Neutrophil (primary cell): ENCODE results near the gene DACT2.

Source experiments
- H3K27ac ChIP-seq: fragments of 200-600 bp; sonication (generic); 2 replicates; pipeline ENCODE4 v1.5.1; 2016; ENCODE audit warnings: mild to moderate bottlenecking, moderate library complexity
- H3K27me3 ChIP-seq: fragments of 200-600 bp; sonication (generic); 2 replicates; pipeline ENCODE4 v1.6.0; 2016; ENCODE audit warnings: mild to moderate bottlenecking
- H3K36me3 ChIP-seq: fragments of 200-600 bp; sonication (generic); 2 replicates; pipeline ENCODE4 v1.5.1; 2017
- H3K4me1 ChIP-seq, 2 experiments: fragments of 200-600 bp in 1 of 2; sonication (generic) in 1 of 2; 1 replicate in 1 of 2; 2 replicates in 1 of 2; pipeline versions ENCODE4 v1.5.1 to v1.6.1; 2013 to 2016; ENCODE audit warnings: low read depth in 1 of 2, low read length in 1 of 2, mild to moderate bottlenecking in 1 of 2, moderate library complexity in 1 of 2; ENCODE audit not compliant: control insufficient read depth in 1 of 2, insufficient read depth in 1 of 2
- H3K4me3 ChIP-seq, 2 experiments: fragments of 200-600 bp in 1 of 2; sonication (generic) in 1 of 2; 1 replicate in 1 of 2; 2 replicates in 1 of 2; pipeline ENCODE4 v1.5.1; 2013 to 2016; ENCODE audit warnings: low read depth in 1 of 2, low read length in 1 of 2, mild to moderate bottlenecking in 1 of 2, moderate library complexity in 1 of 2
- H3K9me3 ChIP-seq: fragments of 200-600 bp; sonication (generic); 2 replicates; pipeline ENCODE4 v1.5.1; 2016
- CTCF ChIP-seq: fragments of 200-600 bp; sonication (generic); IDR thresholded peaks from 2 replicates; pipeline ENCODE4 v1.5.1; 2016; ENCODE audit warnings: antibody characterized with exemption

Gene DACT2

GRCh38 chr6:168297643-168298042, 21.9 kb downstream of the DACT2 start:
- no peak overlapping the region for H3K27ac ChIP-seq
- no peak for TF ChIP-seq CTCF
- H3K9me3 ChIP-seq: no peaks in the 10 kb centered on the region
- no peaks in the 10 kb centered on the region for H3K36me3 ChIP-seq
- H3K4me1 ChIP-seq: no peaks in the 10 kb centered on the region
- H3K27me3 ChIP-seq: peaks cover 17% of the 10 kb centered on the region
- no peak overlapping the region for H3K4me3 ChIP-seq

GRCh38 chr6:168294901-168295300, 24.7 kb downstream of the DACT2 start:
- Histone ChIP-seq H3K4me1 (no peaks in the 10 kb centered on the region), H3K9me3 (no peaks in the 10 kb centered on the region), H3K27me3 (no peaks in the 10 kb centered on the region), H3K27ac (no peak overlapping the region), H3K4me3 (no peak overlapping the region), H3K36me3 (no peaks in the 10 kb centered on the region)
- no peak for TF ChIP-seq CTCF

- no peaks in the 10 kb centered on the region for H3K36me3 ChIP-seq
- H3K9me3 ChIP-seq: no peaks in the 10 kb centered on the region
- H3K4me1 ChIP-seq: no peaks in the 10 kb centered on the region
- no peak overlapping the region for H3K27ac ChIP-seq
- no peaks in the 10 kb centered on the region for H3K27me3 ChIP-seq
- TF ChIP-seq CTCF: no peak
- H3K4me3 ChIP-seq: no peak overlapping the region
Observed at GRCh38 chr6:168293636-168294530, 25.7 kb downstream of the DACT2 start.

GRCh38 chr6:168292826-168293225, 26.8 kb downstream of the DACT2 start:
- H3K4me1 ChIP-seq: no peaks in the 10 kb centered on the region
- H3K27me3 ChIP-seq: no peaks in the 10 kb centered on the region
- no peak overlapping the region for H3K27ac ChIP-seq
- H3K36me3 ChIP-seq: no peaks in the 10 kb centered on the region
- no peak for TF ChIP-seq CTCF
- H3K9me3 ChIP-seq: no peaks in the 10 kb centered on the region
- no peak overlapping the region for H3K4me3 ChIP-seq

- Histone ChIP-seq H3K4me3 (no peak overlapping the region), H3K27me3 (no peaks in the 10 kb centered on the region), H3K9me3 (no peaks in the 10 kb centered on the region), H3K27ac (no peak overlapping the region), H3K36me3 (no peaks in the 10 kb centered on the region), H3K4me1 (no peaks in the 10 kb centered on the region)
- TF ChIP-seq CTCF: no peak
Observed at GRCh38 chr6:168291450-168291849, 28.1 kb downstream of the DACT2 start.
